Measurements from ENCODE around the gene WWOX.

WWOX gene

GRCh38 chr16:78211946-78212345 lies 112.5 kb downstream of the WWOX start:
- ChIA-PET CTCF (interaction anchor here (2.3 kb wide), 1 partner anchor 9 kb away, joined by 7 read pairs; no protein-coding TSS in a partner anchor), POLR2A (no interaction called here)
- DNase-seq (ENCODE audit: extremely low spot score): no peak
- TF ChIP-seq, protein P1, sequence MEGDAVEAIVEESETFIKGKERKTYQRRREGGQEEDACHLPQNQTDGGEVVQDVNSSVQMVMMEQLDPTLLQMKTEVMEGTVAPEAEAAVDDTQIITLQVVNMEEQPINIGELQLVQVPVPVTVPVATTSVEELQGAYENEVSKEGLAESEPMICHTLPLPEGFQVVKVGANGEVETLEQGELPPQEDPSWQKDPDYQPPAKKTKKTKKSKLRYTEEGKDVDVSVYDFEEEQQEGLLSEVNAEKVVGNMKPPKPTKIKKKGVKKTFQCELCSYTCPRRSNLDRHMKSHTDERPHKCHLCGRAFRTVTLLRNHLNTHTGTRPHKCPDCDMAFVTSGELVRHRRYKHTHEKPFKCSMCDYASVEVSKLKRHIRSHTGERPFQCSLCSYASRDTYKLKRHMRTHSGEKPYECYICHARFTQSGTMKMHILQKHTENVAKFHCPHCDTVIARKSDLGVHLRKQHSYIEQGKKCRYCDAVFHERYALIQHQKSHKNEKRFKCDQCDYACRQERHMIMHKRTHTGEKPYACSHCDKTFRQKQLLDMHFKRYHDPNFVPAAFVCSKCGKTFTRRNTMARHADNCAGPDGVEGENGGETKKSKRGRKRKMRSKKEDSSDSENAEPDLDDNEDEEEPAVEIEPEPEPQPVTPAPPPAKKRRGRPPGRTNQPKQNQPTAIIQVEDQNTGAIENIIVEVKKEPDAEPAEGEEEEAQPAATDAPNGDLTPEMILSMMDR (IDR thresholded peaks at IDR 0.05; ENCODE audit: control extremely low read depth, extremely low read depth, low read depth, missing control alignments): no peak

DNA sequence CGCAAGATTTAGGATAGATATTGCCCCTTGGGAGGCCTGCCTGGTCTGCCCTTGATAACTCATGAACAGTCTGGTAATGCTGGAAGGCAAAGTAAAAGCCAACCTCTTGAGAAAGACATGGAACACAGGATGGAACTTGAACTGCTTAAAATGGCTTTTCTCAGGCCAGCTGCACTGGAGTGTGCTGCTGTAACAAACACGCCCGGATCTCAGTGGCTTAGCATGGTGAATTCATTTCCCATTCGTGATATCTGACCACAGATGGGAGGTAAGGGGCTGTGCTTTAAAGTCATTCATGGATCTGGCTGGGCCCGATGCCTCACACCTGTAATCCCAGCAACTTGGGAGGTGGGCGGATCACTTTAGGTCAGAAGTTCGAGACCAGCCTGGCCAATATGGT lies 113.2 kb downstream of the WWOX start:
- TF ChIP-seq, protein P1 (IDR thresholded peaks at IDR 0.05; ENCODE audit: control extremely low read depth, extremely low read depth, low read depth, missing control alignments): no peak
- no peak for DNase-seq (ENCODE audit: extremely low spot score)
- POLR2A ChIA-PET: no interaction called here
- CTCF ChIA-PET: interaction anchor here (2.3 kb wide), 1 partner anchor 8 kb away, joined by 7 read pairs; no protein-coding TSS in a partner anchor

DNA sequence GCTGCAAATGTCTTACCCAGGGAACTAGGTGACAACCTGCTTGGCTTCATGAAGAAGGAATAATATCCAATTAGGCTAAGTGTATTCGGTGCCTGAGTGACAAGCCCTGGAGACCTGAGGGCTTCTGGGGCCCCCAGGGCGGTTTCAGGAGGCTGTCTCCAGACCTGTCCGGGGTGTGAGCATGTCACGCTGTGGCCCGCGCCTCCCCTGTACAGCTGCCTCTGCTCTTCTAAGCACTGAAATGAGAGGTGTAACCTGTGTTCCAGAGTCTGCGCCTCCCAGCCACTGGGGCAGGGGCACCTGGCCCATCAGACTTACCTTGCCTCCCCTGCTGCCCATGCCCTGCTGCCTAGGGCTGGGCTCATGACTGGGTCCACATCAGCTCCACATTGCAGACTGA lies 114.3 kb downstream of the WWOX start:
- POLR2A ChIA-PET: no interaction called here
- DNase-seq (ENCODE audit: extremely low spot score): no peak
- TF ChIP-seq, protein P1 (IDR thresholded peaks at IDR 0.05; ENCODE audit: control extremely low read depth, extremely low read depth, low read depth, missing control alignments): no peak
- CTCF ChIA-PET: no interaction called here

- TF ChIP-seq, protein P1 (IDR thresholded peaks at IDR 0.05; ENCODE audit: control extremely low read depth, extremely low read depth, low read depth, missing control alignments): no peak
- DNase-seq (ENCODE audit: extremely low spot score): no peak
- ChIA-PET CTCF (no interaction called here), POLR2A (no interaction called here)
Observed at GRCh38 chr16:78215222-78215621, 115.8 kb downstream of the WWOX start.

GRCh38 chr16:78216166-78216745 lies 116.8 kb downstream of the WWOX start:
- TF ChIP-seq, protein P1 (IDR thresholded peaks at IDR 0.05; ENCODE audit: control extremely low read depth, extremely low read depth, low read depth, missing control alignments): no peak
- ChIA-PET POLR2A (no interaction called here), CTCF (no interaction called here)
- DNase-seq (ENCODE audit: extremely low spot score): no peak

GRCh38 chr16:78217276-78217675 lies 117.8 kb downstream of the WWOX start:
- TF ChIP-seq, protein P1 (IDR thresholded peaks at IDR 0.05; ENCODE audit: control extremely low read depth, extremely low read depth, low read depth, missing control alignments): no peak
- CTCF ChIA-PET: interaction anchor here (0.9 kb wide), 1 partner anchor 17 kb away, joined by 3 read pairs; no protein-coding TSS in a partner anchor
- POLR2A ChIA-PET: no interaction called here
- DNase-seq (ENCODE audit: extremely low spot score): no peak
